K562 (cell line): ENCODE data around the gene CUL1. TPM values are rescaled to one million over a fixed set of nuclear protein-coding genes. Genes with fewer than 3 reads are reported as not detected.

Experiments used
- BACH1 ChIP-seq: fragments of 200-800 bp; sonication (Bioruptor generic); IDR thresholded peaks from 2 replicates; pipeline ENCODE4 v1.6.1; 2016; ENCODE audit warnings: missing genetic modification characterization, missing compliant biosample characterization
- HBP1 ChIP-seq: fragments of 450-650 bp; formaldehyde crosslinking; IDR thresholded peaks from 2 replicates; pipeline ENCODE4 v1.4.0; 2022; ENCODE audit warnings: missing genetic modification characterization
- HINFP ChIP-seq: fragments of 450-650 bp; conservative IDR thresholded peaks from 2 replicates; pipeline ENCODE4 v1.6.1; 2016; ENCODE audit warnings: missing genetic modification characterization, low read depth, mild to moderate bottlenecking, control low read depth, missing compliant biosample characterization
- MEF2A ChIP-seq: IDR thresholded peaks from 2 replicates; pipeline ENCODE4 v1.6.1; 2011; ENCODE audit warnings: low read depth, mild to moderate bottlenecking, low read length, moderate library complexity; ENCODE audit not compliant: control insufficient read depth
- MTF1 ChIP-seq: fragments of 250-450 bp; sonication (Bioruptor Pico); IDR thresholded peaks from 2 replicates; pipeline ENCODE4 v1.9.0; 2021; ENCODE audit warnings: moderate library complexity, mild to moderate bottlenecking, inconsistent platforms, borderline replicate concordance
- NR2C2 ChIP-seq, 2 experiments: fragments of 200-800 bp in 1 of 2; sonication (Bioruptor generic) in 1 of 2; sonication (generic) in 1 of 2; formaldehyde crosslinking in 1 of 2; IDR thresholded peaks; 2 replicates each; pipeline versions ENCODE4 v1.6.1 to v1.8.0; 2016 to 2022; ENCODE audit warnings: mild to moderate bottlenecking in 1 of 2, missing compliant biosample characterization in 1 of 2, missing genetic modification characterization in 1 of 2, missing genetic modification reagents in 1 of 2
- RFX7 ChIP-seq: fragments of 250-450 bp; sonication (Bioruptor Pico); IDR thresholded peaks from 2 replicates; pipeline ENCODE4 v1.5.1; 2021; ENCODE audit warnings: mild to moderate bottlenecking
- SIX5 ChIP-seq, 2 experiments: IDR thresholded peaks; 2 replicates each; pipeline ENCODE4 v1.6.1; 2011; ENCODE audit warnings: low read length in 2 of 2, borderline replicate concordance in 1 of 2, low read depth in 1 of 2, mild to moderate bottlenecking in 1 of 2, moderate library complexity in 1 of 2; ENCODE audit not compliant: insufficient read depth in 1 of 2
- TRIM24 ChIP-seq, 2 experiments: fragments of 450-650 bp; IDR thresholded peaks; 2 replicates each; pipeline ENCODE4 v1.6.1; 2016
- XRCC3 ChIP-seq: fragments of 450-650 bp; IDR thresholded peaks from 2 replicates; pipeline ENCODE4 v1.6.1; 2017; ENCODE audit warnings: mild to moderate bottlenecking, moderate library complexity
- polyA plus RNA-seq, 8 experiments: library from polyadenylated mRNA; depleted of rRNA in 4 of 8; stranded (reverse) in 5 of 8; unstranded in 3 of 8; fragments of >200 nt; fragmentation: Nextera tagmentation in 2 of 8; fragmentation: Illumina TruSeq in 1 of 8; extraction: Ambion mirVana in 2 of 8; extraction: Trizol in 1 of 8; gene quantifications; 2 replicates each; pipeline versions ENCODE4 v1.2.1 to v1.2.3, GENCODE V29; 2011 to 2014; ENCODE audit warnings: inconsistent platforms in 1 of 8, missing spikeins in 1 of 8
- total RNA-seq, 7 experiments: library from RNA; depleted of rRNA in 6 of 7; stranded (reverse); fragments of >200 nt in 6 of 7; fragmentation: Illumina TruSeq in 2 of 7; extraction: Trizol in 2 of 7; gene quantifications; 2 replicates each; pipeline versions ENCODE4 v1.2.1 to v1.2.3, GENCODE V29; 2011 to 2021; ENCODE audit warnings: low replicate concordance in 1 of 7

CUL1 gene
- total and polyA plus RNA-seq, 9 of the 15 experiments (the other 6 are each of a cell fraction or from before 2014, with no cell fraction given) = 31.5 to 107 (median 96.5) TPM

GRCh38 chr7:148793590-148793989 is 94.9 kb downstream of the CUL1 start (continued):
- TF ChIP-seq XRCC3 = no peak
- no peak for TF ChIP-seq NR2C2 (CRISPR knock-in tag; IDR thresholded peaks at IDR 0.05)
- no peak for TF ChIP-seq NR2C2 (tag; IDR thresholded peaks at IDR 0.05)
- peak; percentile 62 to 84 for TF ChIP-seq TRIM24 (IDR thresholded peaks at IDR 0.05)
- no peak for TF ChIP-seq HBP1 (CRISPR knock-in tag)
- TF ChIP-seq MTF1 = no peak
- TF ChIP-seq BACH1 (tag) = peak; percentile 89
- TF ChIP-seq MEF2A = no peak
- TF ChIP-seq HINFP (tag) = no peak
- TF ChIP-seq SIX5 (IDR thresholded peaks at IDR 0.05; ENCODE audit: borderline replicate concordance in 1 of 2, insufficient read depth in 1 of 2, low read depth in 1 of 2, low read length in 2 of 2) = no peak
- no peak for TF ChIP-seq RFX7
